Stimulated activated CD4-positive, alpha-beta T cell treated with anti-CD3 and anti-CD28 coated beads, Interleukin-4, amount 100 ng/mL, for 48 hours (primary cell): Measurements from ENCODE around the gene CDH23.

Experiments
- DNase-seq, 2 donors: peaks; one replicate each; pipeline ENCODE4 v3.0.0-alpha.2; 2020; ENCODE audit warnings: low read depth in 2 of 2

The CDH23 gene

DNA sequence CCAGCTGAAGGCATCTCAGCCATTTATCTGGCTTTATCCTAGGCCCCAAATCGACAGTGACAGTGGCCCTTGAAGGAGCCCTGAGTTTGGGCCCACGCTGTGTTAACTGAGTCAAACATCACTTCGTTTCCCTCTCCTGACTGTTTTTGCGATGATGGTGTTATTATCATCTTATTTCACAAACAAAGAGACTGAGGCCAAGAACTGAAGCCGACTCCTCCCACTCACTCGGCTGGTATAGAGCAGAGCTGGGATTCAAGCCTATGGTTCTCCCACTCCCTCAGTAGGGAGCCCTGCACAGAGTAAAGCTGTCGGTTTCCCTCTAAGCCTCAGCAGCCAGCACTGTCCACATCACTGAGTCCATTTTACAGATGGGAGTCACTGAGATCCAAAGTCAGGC, 141.0 kb downstream of the CDH23 start:
- DNase-seq, result no peak

DNA sequence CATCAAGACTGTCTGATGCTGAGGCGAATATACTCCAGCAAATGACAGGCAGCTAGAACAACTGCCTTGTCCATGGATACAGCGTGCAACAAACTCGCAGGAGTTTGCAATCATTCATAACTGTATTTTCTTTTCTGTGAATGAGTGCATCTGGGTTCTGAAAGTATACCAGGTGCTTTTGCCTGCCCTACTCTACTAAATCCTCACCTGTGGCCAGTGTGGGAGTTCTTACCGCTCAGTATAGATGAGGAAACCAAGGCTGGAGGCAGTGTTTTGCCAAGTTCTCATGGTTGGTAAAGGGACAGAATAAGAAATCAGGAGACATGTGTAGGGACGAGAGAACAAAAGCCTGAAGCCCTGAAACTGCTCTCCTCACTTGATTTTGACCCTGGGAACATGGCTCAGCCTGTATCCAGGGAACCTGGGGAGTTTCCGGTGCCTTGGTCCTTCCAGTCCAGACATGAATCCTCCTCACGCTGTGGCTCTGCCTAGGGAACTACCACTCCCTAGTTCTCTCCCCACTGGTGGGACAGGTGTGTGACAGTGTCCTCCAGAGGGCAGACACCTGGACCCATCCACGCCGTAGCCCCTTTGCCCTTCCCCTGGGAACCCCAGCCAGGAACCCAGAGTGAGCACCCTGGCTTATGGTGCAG, 142.0 kb downstream of the CDH23 start:
- no peak for DNase-seq

DNA sequence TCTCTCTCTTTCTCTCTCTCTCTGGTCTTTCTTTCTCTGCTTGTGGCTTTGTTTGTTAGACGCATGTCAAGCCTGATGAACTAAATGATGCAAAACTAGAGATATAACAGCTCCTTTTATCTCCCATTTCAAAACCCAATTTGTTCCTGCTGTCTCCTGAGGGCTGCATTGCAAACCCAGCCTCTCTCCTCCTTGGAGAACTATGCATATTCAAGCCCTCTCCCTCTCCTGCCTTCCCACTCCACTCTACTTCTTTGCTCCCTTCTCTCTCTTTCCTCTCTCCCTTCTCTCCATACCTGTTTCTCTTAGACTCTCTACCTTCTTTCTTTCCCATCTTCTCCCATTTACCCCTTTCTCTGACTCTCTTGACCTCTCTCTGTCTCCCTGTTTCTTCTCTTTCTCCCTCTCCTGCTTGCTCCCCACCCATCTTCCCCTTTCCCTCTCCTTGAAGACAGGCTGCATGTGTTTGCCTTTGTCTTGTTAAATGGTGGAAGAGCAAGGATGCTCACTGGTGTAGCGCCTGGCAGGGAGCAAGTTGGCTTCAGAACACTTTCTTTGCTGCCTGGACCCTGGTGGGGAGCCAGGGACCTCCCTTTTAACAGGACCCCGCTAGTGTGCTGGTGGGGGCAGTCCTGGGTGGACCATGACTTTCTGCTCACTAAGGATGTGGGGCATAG, 142.9 kb downstream of the CDH23 start:
- no peak for DNase-seq

DNA sequence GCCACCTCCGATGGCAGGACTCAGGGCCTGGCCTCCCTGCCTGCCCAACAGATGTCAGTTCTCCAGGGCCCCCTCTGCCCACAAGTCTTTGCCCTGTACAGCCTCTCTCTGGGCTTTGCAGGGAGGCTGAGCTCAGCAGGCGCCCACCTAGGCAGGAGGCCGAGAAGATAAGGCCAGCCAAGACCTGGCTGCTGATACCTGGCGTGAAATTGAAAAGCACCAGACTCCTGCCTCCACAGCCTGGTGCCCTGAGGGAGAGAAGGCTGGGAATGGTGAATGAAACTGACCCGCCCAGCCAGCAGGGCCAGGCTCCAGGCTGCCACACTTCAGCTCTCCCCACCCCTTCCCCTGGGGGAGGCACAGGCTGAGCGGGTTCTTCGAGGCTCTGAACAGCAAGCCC, 145.8 kb downstream of the CDH23 start:
- DNase-seq, result no peak

DNA sequence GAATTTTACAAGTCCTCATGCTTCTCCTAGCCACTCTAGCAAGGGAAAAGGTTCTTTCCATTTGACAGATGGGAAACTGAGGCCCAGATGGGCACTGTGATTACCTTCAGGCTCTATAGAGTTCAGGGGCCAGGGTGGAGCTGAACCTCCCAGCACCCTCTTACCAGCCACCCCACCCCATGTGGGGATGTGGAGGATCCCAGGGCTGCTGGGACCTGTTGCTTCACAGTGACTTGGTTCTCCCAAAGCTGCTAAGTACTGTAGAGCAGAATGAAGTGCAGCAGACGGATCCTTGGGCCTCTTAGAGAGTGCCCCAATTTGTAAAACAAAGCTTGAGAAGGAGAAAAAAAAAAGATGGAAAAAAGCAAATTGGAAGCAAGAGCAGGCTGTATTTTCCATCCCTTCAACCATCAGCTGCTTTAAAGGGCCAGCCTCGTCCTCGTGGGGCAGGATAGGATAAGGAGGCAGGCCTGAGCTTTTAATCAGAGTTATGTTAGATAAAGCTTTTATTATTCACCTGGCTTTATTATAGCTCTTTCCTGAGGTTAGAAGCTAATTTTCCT, 147.0 kb downstream of the CDH23 start:
- DNase-seq, result no peak

DNA sequence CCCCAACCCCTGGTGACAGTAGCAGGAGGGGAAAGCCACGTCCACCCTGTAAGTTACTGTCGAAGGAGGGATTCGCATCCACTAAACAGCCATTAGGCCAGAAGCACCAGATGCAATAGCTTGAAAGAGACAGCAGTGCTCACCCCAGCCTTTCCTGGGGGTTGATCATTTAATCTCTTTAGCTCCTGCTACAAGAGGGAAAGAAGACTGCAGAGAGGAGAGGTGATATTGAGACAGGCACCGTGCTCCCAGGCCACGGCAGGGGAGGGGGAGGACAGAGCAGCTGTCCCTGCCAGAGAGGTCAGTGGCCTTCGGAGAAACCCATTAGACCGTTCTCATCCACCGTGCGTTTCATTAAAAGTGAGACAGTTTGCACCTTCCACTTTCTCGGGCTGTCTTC, 148.3 kb downstream of the CDH23 start:
- DNase-seq, result no peak

DNA sequence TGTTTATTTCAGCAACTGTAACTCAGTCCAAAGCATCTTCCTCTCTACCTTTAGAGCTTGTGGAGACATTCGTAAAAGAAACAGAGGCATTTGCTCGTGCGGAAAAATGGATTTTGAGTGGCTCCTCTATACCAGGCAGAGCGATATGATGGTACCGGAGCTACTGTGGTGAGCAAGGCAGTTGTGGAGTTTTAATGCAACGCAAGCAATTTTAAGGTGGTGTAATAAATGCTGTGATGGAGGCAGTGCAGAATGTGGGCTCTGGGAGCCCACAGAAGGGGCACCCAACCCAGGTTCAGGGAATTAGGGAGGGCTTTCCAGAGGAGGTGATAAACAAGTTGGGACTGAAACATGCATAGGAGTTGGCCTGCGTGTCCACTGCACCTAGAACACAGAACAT, 149.5 kb downstream of the CDH23 start:
- no peak for DNase-seq

DNA sequence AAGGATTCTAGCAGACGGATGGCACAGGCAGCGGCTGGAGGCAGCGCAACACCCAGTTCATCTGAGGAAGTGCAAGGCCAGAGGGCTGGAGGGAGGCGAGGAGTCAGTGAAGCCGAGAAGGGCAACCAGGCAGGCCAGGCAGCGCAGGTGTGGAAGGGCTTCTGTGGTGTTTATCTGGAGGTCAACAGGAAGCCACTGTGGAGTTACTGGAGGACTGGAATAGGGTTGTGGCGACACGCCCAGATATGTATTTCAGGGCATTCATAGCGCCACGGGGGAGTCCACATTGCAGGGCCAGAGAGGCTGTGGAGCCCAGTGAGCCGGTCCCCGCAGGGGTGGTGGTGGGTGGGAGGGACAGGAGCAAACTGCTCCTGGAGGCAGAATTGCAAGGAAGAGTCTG, 150.6 kb downstream of the CDH23 start:
- DNase-seq, result no peak

DNA sequence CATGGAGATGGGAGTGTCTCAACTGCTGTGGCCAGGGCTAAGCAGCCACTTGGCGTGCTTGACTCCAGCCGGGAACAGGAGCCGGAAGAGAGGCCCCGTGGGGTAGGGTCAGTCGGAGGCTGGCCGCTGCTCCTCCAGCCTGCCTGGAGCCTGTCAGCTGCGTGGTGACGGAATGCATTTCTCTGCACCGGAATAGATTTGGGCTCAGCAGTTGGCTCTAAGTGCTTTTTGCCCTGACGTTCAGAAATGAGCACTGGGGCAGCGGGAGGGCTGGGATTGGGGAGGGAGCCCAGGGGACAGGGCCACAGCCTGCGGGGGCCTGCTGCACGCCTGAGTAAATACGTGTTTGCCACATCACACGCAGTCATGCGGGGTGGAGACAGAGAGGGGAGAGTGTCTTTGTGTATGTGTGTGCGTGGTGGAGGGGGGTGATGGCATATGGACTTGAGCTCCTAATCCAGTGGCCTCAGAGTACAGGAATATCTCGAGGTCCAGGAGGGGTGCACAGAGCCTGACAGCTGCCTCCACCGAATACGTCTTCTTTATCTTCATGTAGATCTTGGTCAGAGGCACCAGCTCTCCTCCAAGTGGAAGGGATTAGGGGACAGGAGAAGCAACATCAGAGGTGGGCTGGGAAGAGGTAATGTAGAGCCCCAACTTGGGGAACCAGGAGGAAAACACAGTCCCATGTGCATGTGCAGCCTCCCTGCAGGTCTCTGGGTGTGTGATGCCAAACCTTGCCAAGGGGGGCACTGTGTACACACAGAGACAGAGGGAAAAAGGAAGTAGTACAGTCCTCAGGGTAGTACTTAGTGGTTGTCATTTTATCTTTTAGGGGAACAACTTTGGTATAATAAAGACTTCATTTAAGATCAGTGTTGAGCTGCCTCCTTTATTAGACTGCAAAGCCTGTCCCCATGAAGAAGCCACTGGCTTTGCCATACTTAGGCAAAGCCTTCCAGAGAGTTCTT, 151.4 kb downstream of the CDH23 start:
- peak in 1 of 2 donors; percentile 15 for DNase-seq

DNA sequence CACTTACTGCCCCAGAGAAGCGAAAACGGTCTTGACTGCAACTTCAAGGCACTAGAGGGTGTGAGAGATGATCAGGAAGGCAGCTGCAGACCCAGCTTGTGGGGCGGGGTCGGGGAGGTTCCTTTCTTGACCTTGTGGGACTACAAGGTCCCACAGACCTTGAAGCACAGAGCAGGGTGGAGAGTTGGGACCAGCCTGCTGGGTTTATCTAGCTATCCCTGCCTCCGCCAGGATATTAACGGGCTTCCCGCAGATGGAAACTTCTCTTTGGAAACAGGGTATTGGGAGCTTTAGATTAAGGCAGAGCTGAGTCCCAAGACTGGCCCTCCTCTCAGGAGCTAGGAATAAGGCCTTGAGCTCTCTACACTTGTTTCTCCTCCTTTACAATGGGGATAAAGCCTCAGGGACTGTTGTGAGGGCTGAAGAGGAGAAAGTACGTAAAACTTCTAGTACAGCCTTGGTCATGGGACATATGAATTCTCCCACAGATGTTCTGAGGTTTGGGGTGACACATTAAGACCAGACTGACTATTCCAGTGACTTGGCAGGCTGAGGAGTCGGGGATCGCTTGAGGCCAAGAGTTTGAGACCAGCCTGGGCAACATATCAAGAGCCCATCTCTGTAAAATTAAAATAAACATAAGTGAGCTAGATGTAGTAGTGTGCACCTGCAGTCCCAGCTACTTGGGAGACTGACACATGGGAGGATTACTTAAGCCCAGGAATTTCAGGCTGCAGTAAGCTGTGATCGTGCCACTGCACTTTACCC, 153.2 kb downstream of the CDH23 start:
- no peak for DNase-seq

DNA sequence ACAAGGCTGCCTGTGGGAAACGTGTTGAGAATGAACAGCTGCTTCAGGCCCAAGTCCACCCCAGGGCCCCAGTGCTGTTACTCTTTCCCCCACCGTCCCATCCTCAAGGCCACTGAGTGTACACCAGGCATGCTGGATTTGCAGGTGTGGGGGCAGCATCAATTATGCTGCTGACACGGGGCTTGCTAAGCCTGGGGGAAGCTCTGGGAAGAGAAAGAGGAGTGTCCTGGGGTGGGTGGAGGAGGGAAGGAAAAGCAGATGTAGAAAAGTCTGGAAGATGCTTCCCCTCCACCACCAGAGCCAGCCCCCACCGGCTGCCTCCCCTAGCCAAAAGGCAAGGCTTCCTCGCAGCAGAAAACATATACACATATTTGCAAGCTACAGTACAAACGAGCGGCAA, 153.9 kb downstream of the CDH23 start:
- DNase-seq, result no peak

DNA sequence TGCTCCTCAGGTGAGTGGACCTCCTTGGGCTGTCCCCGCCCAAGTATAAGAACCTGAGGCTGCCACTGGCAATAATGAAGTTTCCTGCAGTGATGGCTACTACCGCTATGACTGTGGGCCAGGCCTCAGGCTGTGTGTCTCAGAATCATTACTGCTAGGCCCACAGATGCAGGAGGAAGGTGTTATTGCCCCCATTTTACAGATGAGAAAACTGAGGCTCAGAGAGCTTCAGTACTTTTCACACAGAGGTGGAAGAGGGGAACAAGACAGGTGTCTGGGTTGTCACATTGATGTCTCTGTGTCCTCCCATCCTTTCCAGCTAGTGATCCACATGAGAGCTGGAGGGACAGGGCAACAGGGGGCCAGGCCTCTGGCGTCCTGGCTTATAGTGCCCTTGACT, 155.2 kb downstream of the CDH23 start:
- no peak for DNase-seq

DNA sequence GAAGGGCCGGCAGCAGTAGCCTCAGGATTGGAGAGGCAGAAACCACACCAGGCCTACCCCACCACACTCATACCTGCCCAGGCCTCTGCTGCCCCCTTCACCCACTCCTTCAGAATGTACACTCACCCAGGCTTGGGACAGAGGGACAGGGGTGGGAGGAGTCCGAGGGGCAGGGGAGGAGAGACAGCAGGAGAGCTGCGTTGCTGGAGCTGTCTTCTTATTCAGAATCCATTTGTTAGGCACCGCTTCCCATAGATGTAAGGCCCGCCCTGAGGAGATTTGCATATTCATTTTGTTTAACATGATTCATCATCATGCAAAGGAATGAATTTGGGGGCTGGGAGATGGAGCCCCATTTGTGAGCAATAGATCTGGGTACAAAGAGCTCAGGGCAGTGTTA, 156.7 kb downstream of the CDH23 start:
- no peak for DNase-seq

DNA sequence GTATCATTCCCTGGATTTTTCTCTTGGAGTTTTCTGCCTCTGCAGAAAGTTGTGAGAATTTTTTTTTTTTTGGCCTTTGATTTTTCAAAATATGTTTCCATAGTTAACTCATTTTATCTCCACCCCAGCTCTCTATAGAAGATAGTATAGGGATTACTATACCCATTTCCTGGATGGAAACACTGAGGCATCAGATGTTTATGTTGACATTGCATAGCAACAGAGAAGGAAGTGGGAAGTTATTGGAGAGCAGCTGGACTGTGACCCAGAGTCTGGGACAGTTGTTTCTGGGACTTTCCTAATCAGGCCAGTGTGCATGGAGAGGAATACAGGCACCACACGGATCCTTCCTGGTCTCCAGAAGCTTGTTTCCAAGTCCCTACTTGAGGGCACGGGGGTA, 158.0 kb downstream of the CDH23 start:
- no peak for DNase-seq

DNA sequence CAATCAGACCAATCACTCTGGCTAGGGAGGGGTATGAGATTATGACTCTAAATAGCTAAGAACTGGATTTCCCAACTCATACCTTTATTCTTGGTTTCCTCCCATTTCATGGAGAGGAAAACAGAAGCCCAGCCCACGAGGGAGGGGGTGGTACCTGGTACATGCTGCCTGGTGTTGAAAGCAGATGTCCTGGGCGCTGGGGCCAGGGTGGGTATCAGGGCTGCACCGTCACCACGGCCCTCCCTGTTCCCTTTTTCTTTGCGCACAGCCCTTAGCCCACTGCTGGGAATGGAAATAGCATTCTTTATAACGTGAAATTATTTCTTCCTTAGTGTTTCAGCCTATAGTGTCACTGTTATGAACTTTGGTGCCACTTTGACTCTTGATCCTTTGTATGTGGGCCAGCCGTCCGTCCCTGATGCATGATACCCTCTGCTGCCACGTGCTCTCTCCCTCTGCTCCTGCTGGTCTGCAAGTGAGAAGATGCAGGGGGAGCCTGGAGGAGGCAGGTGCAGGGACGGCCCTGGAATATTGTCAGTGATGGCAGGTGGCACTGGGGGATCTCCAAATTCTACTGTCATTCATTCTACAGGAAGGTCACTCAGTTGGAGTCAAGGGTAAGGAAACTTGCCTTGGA, 158.5 kb downstream of the CDH23 start:
- no peak for DNase-seq

DNA sequence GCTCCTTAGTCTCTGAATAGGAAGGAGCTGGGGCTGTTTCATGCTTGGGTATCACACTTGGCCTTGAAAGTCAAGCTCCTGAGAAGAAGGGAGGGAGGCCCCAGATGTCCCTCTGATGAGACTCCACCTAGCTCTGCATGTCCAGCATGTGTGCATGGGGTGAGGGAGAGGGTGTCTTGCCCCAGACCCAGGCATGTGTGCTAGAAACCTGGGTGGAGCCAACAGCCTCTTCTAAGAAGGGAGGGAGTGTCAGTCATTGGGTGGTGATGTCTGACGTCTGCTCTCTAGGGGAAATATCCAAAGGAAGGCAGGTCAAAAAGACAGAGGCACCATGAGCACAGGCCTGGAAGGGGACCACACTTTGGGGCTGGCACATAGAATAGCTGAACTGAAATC, 159.0 kb downstream of the CDH23 start:
- DNase-seq, result no peak

DNA sequence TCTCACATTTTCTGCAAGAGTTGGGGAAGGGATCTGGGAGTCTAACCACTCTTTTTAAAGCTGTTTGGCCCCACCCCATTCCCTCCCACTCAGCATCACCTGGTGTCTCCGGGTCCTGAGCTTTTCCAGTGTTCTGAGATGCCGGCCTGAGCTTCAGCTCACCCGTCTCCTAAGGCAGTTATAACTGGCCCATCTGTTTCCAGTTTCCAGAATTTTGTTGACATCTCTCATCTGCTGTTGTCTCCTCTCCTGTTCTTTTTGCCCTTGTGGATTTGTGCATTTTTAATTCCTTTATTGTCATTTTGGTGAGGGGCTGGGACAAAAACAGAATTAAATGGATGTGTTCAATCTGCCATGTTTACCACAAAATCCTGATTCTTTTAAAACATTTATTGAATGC, 162.3 kb downstream of the CDH23 start:
- DNase-seq, result no peak

DNA sequence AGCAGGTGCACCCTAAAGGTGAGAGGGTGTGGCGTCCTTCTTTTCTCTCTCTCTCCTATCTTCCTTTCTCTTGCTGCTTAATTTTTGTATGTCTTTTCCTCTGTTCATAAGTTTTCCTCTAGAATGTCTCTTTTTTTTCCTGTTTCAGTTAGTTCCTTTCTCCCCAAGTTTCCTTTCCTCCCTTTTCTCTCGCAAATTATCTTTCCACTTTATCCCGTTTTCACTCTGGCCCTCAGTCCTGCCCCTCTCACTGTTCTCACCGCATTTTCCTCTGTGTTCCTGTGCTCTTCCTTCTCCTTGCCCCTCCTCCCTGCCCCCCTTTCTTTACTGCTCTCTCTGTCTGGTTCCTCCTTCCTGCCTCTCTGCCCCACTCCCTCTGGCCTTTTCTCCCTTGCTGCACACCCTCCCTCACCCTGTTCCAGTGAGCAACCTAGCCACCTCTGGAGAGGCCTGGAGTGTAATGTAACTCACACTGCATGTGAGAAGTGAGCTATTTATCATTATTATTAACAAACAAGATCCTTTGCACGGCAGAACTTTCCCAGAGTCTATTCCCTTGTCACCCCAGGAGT, 164.4 kb downstream of the CDH23 start:
- DNase-seq, result no peak

DNA sequence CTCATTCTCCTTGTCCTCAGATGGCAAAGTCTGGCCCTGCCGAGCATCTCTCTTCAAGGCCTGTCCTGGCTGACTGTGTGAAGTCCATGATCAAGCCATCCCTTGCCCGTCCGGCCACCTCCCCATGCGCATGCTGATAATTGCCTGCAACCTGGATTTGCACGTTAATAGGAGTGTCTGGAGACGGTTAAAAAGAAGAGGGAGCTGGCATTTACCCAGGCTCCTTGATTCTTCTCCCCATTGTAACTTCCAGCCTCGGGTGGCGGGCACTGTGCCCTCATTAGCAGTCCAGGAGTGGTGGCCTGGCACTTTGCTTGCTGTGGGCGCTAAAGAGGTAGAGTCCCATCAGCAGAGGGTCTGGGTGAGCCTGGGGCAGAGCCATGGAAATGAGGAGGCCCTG, 165.5 kb downstream of the CDH23 start:
- DNase-seq, result no peak

DNA sequence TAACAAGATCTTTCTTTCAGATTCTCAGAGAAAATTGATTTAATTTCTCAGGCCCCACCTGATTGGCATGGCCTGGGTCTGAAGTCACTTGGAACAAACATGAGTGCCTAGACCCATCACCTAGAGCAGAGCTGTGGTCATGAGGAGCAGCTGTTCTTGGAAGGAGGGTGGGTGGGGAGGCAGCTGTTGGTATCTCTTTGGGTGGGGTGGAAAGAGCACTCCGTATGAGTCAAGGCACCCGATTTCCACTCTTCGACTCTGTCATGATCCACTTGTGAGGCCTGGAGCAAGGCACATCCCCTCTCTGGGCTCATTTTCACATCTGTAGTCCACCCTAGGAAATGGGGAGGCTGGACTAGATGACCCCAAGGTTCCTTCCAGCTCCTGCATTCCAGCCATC, 166.2 kb downstream of the CDH23 start:
- DNase-seq, result no peak
